Right renal cortex interstitium (tissue), 3 donors: ENCODE results near the gene COA6. TPM values are rescaled to one million over a fixed set of nuclear protein-coding genes. Genes with fewer than 3 reads are reported as not detected.
"Not testable (repeated sequence)": the region's sequence is repeated elsewhere in the genome, so short reads cannot be mapped to it uniquely, and the experiment has no call there.

Experiments
- DNase-seq, 3 donors: peaks; one replicate each; pipeline ENCODE4 v3.0.0-alpha.2; 2013; ENCODE audit warnings: low read depth in 3 of 3, low spot score in 2 of 3
- polyA plus RNA-seq, 3 donors: library from polyadenylated mRNA; unstranded; fragments of 120-200 nt; gene quantifications; one replicate each; pipeline ENCODE4 v1.2.1, GENCODE V29; 2013; ENCODE audit not compliant: insufficient read length in 3 of 3

COA6 gene
- polyA plus RNA-seq = 10 to 100 TPM; 29.6 to 35.2 (median 34.0) TPM

- DNase-seq = peak; percentile 94 to 97 (median 94)
Observed at GRCh38 chr1:234373064-234373958, at the start of gene COA6. TSS of gene COA6 (plus strand) at chr1:234373456. CDS start at chr1:234373467, 11 bp downstream.

- no peak for DNase-seq
Observed at GRCh38 chr1:234324821-234325220, 48.4 kb upstream of the COA6 start.

- no peak for DNase-seq
Observed at GRCh38 chr1:234325878-234326496, 47.3 kb upstream of the COA6 start.

- DNase-seq = peak in 1 of 3 donors; percentile 46
Observed at GRCh38 chr1:234326497-234327366, 46.5 kb upstream of the COA6 start.

- DNase-seq = no peak
Observed at GRCh38 chr1:234327577-234328164, 45.6 kb upstream of the COA6 start.

- no peak for DNase-seq
Observed at GRCh38 chr1:234330843-234331215, 42.4 kb upstream of the COA6 start.

- no peak for DNase-seq
Observed at GRCh38 chr1:234331507-234331906, 41.7 kb upstream of the COA6 start.

GRCh38 chr1:234336359-234336758 is 36.9 kb upstream of the COA6 start:
- DNase-seq = no peak

GRCh38 chr1:234337233-234337632 is 36.0 kb upstream of the COA6 start:
- DNase-seq = no peak

- no peak for DNase-seq
Observed at GRCh38 chr1:234340528-234340927, 32.7 kb upstream of the COA6 start.

GRCh38 chr1:234342774-234343173 is 30.5 kb upstream of the COA6 start:
- no peak for DNase-seq

- no peak for DNase-seq
Observed at GRCh38 chr1:234345237-234345636, 28.0 kb upstream of the COA6 start.

- DNase-seq = no peak
Observed at GRCh38 chr1:234348964-234349363, 24.3 kb upstream of the COA6 start.

- no peak for DNase-seq
Observed at GRCh38 chr1:234355782-234356510, 17.3 kb upstream of the COA6 start.

GRCh38 chr1:234356615-234357269 is 16.5 kb upstream of the COA6 start:
- DNase-seq = not testable (repeated sequence)

- no peak for DNase-seq
Observed at GRCh38 chr1:234357831-234358230, 15.4 kb upstream of the COA6 start.

GRCh38 chr1:234361102-234361603 is 12.1 kb upstream of the COA6 start:
- DNase-seq = no peak

GRCh38 chr1:234362558-234362957 is 10.7 kb upstream of the COA6 start:
- DNase-seq = no peak

- DNase-seq = no peak
Observed at GRCh38 chr1:234368320-234369032, 4.8 kb upstream of the COA6 start.
